GM12878 (cell line): ENCODE measurements around the gene BTNL2. TPM values are rescaled to one million over a fixed set of nuclear protein-coding genes. Genes with fewer than 3 reads are reported as not detected.

Experiments
- ATAC-seq: fragments of 200-7000 bp; cut with Tn5 transposase; 3 replicates; pipeline ENCODE4 v1.9.1; 2020; ENCODE audit warnings: mild to moderate bottlenecking, moderate library complexity
- BruUV-seq: library from RNA; stranded (reverse); fragments of 400-500 nt; replicated peaks from 2 replicates; lab custom pipeline; 2021; lab: Mats Ljungman, UMichigan
- CTCF ChIA-PET: fragments of 300-600 bp; sonication (Branson Sonifier 250); formaldehyde crosslinking; extraction: SDS; loops from one replicate; lab custom pipeline; 2021; ENCODE audit warnings: inconsistent platforms; lab: Yijun Ruan, JAX
- POLR2A ChIA-PET: fragments of 350-600 bp; formaldehyde crosslinking; extraction: SDS; loops from one replicate; lab custom pipeline; 2021; ENCODE audit warnings: inconsistent platforms; lab: Charles Lee
- RAD21 ChIA-PET: fragments of 300-600 bp; sonication (Branson Sonifier 250); formaldehyde crosslinking; loops from one replicate; lab custom pipeline; 2023; ENCODE audit warnings: antibody characterized with exemption; ENCODE audit not compliant: unreplicated experiment; lab: Charles Lee
- SMC1A ChIA-PET: fragments of 300-600 bp; sonication (Branson Sonifier 250); formaldehyde crosslinking; loops from one replicate; lab custom pipeline; 2023; ENCODE audit not compliant: unreplicated experiment, uncharacterized antibody; lab: Charles Lee
- DNase-seq: peaks from one replicate; pipeline ENCODE4 v3.0.0-alpha.2; 2011; ENCODE audit warnings: low read depth, low spot score
- FAIRE-seq: peaks from 3 replicates; lab custom pipeline; 2011; peaks lifted over from hg19 to GRCh38; lab: Jason Lieb, UNC
- H2AFZ ChIP-seq: 2 replicates; pipeline ENCODE4 v1.6.0; 2011; ENCODE audit warnings: low read depth, low read length, control low read depth; ENCODE audit not compliant: control insufficient read depth
- H3K27ac ChIP-seq: 2 replicates; pipeline ENCODE4 v1.5.1; 2011; ENCODE audit warnings: control low read depth; ENCODE audit not compliant: control insufficient read depth, insufficient read depth
- H3K27me3 ChIP-seq, 2 experiments: replicated peaks in 1 of 2; 2 replicates each; pipeline versions ENCODE4 v1.6.0 to v1.6.1; 2011; ENCODE audit warnings: low read length in 1 of 2; ENCODE audit not compliant: control insufficient read depth in 2 of 2, insufficient read depth in 2 of 2
- H3K36me3 ChIP-seq, 2 experiments: 2 replicates each; pipeline ENCODE4 v1.5.1; 2011; ENCODE audit warnings: low read length in 1 of 2; ENCODE audit not compliant: control insufficient read depth in 2 of 2, insufficient read depth in 2 of 2
- H3K4me1 ChIP-seq: 2 replicates; pipeline ENCODE4 v1.6.1; 2011; ENCODE audit warnings: mild to moderate bottlenecking, low read length, moderate library complexity, mixed read lengths; ENCODE audit not compliant: control insufficient read depth, insufficient read depth
- H3K4me2 ChIP-seq: 2 replicates; pipeline ENCODE4 v1.6.0; 2011; ENCODE audit warnings: control low read depth; ENCODE audit not compliant: control insufficient read depth, insufficient read depth
- H3K4me3 ChIP-seq: fragments of 200-600 bp; sonication (generic); 2 replicates; pipeline ENCODE4 v1.5.1; 2016
- H3K79me2 ChIP-seq: 2 replicates; pipeline ENCODE4 v1.6.0; 2011; ENCODE audit warnings: low read length; ENCODE audit not compliant: control insufficient read depth, insufficient read depth
- H3K9ac ChIP-seq: 2 replicates; pipeline ENCODE4 v1.8.0; 2011; ENCODE audit warnings: low read length, control low read depth, mixed read lengths; ENCODE audit not compliant: control insufficient read depth, insufficient read depth
- H3K9me3 ChIP-seq: replicated peaks from 3 replicates; pipeline ENCODE4 v1.5.1; 2011; ENCODE audit warnings: mild to moderate bottlenecking, low read length; ENCODE audit not compliant: control insufficient read depth, insufficient read depth
- H4K20me1 ChIP-seq: 2 replicates; pipeline ENCODE4 v1.6.0; 2011; ENCODE audit not compliant: control insufficient read depth, insufficient read depth
- HDAC2 ChIP-seq: fragments of 200-600 bp; sonication (generic); IDR thresholded peaks from 2 replicates; pipeline ENCODE4 v1.6.1; 2017
- LARP7 ChIP-seq: fragments of 450-650 bp; IDR thresholded peaks from 2 replicates; pipeline ENCODE4 v1.6.1; 2017; ENCODE audit warnings: mild to moderate bottlenecking
- MYC ChIP-seq: IDR thresholded peaks from 2 replicates; pipeline ENCODE4 v1.6.1; 2011; ENCODE audit warnings: mild to moderate bottlenecking, low read length, moderate library complexity, inconsistent platforms; ENCODE audit not compliant: insufficient read depth, insufficient replicate concordance, insufficient read length, severe bottlenecking
- NR2F1 ChIP-seq: fragments of 450-650 bp; conservative IDR thresholded peaks from 2 replicates; pipeline ENCODE4 v1.6.1; 2017; ENCODE audit warnings: mild to moderate bottlenecking
- RELA ChIP-seq: fragments of 450-650 bp; IDR thresholded peaks from 2 replicates; pipeline ENCODE4 v1.8.0; 2014; ENCODE audit warnings: borderline replicate concordance; ENCODE audit not compliant: partially characterized antibody
- RFX5 ChIP-seq: IDR thresholded peaks from 2 replicates; pipeline ENCODE4 v1.6.1; 2011; ENCODE audit warnings: low read depth, low read length, improper control_type of control experiment
- RUNX3 ChIP-seq: IDR thresholded peaks from 2 replicates; pipeline ENCODE4 v1.6.1; 2012; ENCODE audit warnings: low read length, inconsistent platforms
- SIX5 ChIP-seq: IDR thresholded peaks from 2 replicates; pipeline ENCODE4 v1.6.1; 2011; ENCODE audit warnings: mild to moderate bottlenecking, low read depth, low read length, moderate library complexity; ENCODE audit not compliant: severe bottlenecking
- SP1 ChIP-seq: IDR thresholded peaks from one replicate; pipeline ENCODE4 v1.6.1; 2011; ENCODE audit warnings: low read depth, low read length
- SPI1 ChIP-seq: IDR thresholded peaks from 2 replicates; pipeline ENCODE4 v1.6.1; 2011; ENCODE audit warnings: low read depth, mild to moderate bottlenecking, low read length, moderate library complexity, borderline replicate concordance; ENCODE audit not compliant: insufficient read depth
- TARDBP ChIP-seq: IDR thresholded peaks from 2 replicates; pipeline ENCODE4 v1.6.1; 2016; ENCODE audit warnings: borderline replicate concordance
- in situ Hi-C: fragments of 300-500 bp; cut with MboI; formaldehyde crosslinking; loops from 9 replicates; pipeline ENCODE4 v1.14.3; 2018; ENCODE audit warnings: mixed read lengths
- intact Hi-C: fragments of 100-400 bp; cut with micrococcal nuclease; formaldehyde crosslinking; loops from one replicate; pipeline ENCODE4 v1.14.2; 2022; ENCODE audit not compliant: unreplicated experiment
- polyA plus RNA-seq, 11 experiments: library from polyadenylated mRNA; depleted of rRNA in 4 of 11; unstranded in 6 of 11; stranded (reverse) in 5 of 11; fragments of >200 nt; fragmentation: Nextera tagmentation in 4 of 11; fragmentation: Illumina TruSeq in 1 of 11; extraction: Ambion mirVana in 4 of 11; extraction: Trizol in 1 of 11; gene quantifications; 1 replicate in 1 of 11; 2 replicates in 10 of 11; pipeline versions ENCODE4 v1.2.1 to v1.2.3, GENCODE V29; 2011 to 2016; ENCODE audit warnings: inconsistent platforms in 2 of 11, missing spikeins in 2 of 11, low read depth in 1 of 11
- total RNA-seq, 4 experiments: library from RNA; depleted of rRNA in 3 of 4; stranded (reverse); fragments of >200 nt in 3 of 4; fragmentation: Illumina TruSeq in 1 of 4; extraction: Trizol in 1 of 4; gene quantifications; 2 replicates each; pipeline versions ENCODE4 v1.2.1 to v1.2.3, GENCODE V29; 2013 to 2021
- TF ChIP-seq, protein P1 (sequence below): IDR thresholded peaks from 2 replicates; pipeline ENCODE4 v1.6.1; 2012; ENCODE audit warnings: low read depth, low read length, improper control_type of control experiment
- TF ChIP-seq, protein P2 (sequence below): fragments of 450-650 bp; IDR thresholded peaks from 2 replicates; pipeline ENCODE4 v1.6.1; 2017; ENCODE audit warnings: mild to moderate bottlenecking, moderate library complexity

The BTNL2 gene
- total and polyA plus RNA-seq, 10 of the 15 experiments (the other 5 are each of a cell fraction or from before 2014, with no cell fraction given), result 0.11 to 0.29 (median 0.26) TPM; not detected in 5

DNA sequence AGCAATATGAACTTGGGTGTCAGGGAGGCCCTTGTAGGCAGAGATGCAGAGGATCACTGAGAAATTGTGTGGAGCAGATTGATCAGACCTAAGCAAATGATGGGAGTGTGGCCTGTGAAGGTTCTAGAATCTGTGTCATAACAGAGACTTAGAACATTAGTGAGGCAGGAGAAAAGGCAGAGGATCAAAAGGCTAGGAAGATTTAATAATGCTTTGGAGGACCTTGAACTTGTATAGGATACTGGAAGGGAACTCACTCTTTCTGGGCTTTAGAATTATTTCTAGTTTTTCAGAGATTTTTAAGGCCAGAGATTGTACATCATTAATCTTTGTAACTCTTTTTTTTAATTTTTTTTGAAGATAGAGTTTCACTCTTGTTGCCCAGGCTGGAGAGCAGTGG lies 35.2 kb downstream of the BTNL2 start, which contains the start of gene TSBP1:
Gene TSBP1 (minus strand): TSS at position 101 of the 400 bp plus-strand sequence. CDS start 197 bp downstream, outside the sequence.
- Histone ChIP-seq H3K9ac (no peak within 1 kb of the TSS), H2AFZ (no peak within 1 kb of the TSS)
- SMC1A ChIA-PET, result no interaction called here
- TF ChIP-seq RFX5 (no peak), TARDBP (no peak), LARP7 (no peak), SIX5 (no peak), SPI1 (no peak), SP1 (no peak), RUNX3 (no peak), MYC (no peak), RELA (no peak), HDAC2 (no peak), NR2F1 (no peak)
- TF ChIP-seq, protein P1, sequence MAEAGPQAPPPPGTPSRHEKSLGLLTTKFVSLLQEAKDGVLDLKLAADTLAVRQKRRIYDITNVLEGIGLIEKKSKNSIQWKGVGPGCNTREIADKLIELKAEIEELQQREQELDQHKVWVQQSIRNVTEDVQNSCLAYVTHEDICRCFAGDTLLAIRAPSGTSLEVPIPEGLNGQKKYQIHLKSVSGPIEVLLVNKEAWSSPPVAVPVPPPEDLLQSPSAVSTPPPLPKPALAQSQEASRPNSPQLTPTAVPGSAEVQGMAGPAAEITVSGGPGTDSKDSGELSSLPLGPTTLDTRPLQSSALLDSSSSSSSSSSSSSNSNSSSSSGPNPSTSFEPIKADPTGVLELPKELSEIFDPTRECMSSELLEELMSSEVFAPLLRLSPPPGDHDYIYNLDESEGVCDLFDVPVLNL, result no peak
- TF ChIP-seq, protein P2, sequence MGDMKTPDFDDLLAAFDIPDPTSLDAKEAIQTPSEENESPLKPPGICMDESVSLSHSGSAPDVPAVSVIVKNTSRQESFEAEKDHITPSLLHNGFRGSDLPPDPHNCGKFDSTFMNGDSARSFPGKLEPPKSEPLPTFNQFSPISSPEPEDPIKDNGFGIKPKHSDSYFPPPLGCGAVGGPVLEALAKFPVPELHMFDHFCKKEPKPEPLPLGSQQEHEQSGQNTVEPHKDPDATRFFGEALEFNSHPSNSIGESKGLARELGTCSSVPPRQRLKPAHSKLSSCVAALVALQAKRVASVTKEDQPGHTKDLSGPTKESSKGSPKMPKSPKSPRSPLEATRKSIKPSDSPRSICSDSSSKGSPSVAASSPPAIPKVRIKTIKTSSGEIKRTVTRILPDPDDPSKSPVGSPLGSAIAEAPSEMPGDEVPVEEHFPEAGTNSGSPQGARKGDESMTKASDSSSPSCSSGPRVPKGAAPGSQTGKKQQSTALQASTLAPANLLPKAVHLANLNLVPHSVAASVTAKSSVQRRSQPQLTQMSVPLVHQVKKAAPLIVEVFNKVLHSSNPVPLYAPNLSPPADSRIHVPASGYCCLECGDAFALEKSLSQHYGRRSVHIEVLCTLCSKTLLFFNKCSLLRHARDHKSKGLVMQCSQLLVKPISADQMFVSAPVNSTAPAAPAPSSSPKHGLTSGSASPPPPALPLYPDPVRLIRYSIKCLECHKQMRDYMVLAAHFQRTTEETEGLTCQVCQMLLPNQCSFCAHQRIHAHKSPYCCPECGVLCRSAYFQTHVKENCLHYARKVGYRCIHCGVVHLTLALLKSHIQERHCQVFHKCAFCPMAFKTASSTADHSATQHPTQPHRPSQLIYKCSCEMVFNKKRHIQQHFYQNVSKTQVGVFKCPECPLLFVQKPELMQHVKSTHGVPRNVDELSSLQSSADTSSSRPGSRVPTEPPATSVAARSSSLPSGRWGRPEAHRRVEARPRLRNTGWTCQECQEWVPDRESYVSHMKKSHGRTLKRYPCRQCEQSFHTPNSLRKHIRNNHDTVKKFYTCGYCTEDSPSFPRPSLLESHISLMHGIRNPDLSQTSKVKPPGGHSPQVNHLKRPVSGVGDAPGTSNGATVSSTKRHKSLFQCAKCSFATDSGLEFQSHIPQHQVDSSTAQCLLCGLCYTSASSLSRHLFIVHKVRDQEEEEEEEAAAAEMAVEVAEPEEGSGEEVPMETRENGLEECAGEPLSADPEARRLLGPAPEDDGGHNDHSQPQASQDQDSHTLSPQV, result no peak
- TF ChIP-seq, all 136 proteins: peak for 0
- H3K9me3 ChIP-seq, result no peaks in the 10 kb centered on the region
- intact Hi-C loops (no loop called here), in situ Hi-C loops (no loop called here)
- H3K27me3 ChIP-seq, result no peaks in the 10 kb centered on the region
- no peak within 1 kb of the TSS for H3K4me3 ChIP-seq
- H3K4me2 ChIP-seq, result no peak within 1 kb of the TSS
- ChIA-PET RAD21 (no interaction called here), CTCF (no interaction called here), POLR2A (no interaction called here)
- H3K36me3 ChIP-seq, result no peaks in the 10 kb centered on the region
- FAIRE-seq (no peak), DNase-seq (no peak), ATAC-seq (no peak)
- no peaks in the 10 kb centered on the region for H3K79me2 ChIP-seq
- no TSS peak for BruUV-seq
- H4K20me1 ChIP-seq, result no peaks in the 10 kb centered on the region
- H3K4me1 ChIP-seq, result no peaks in the 10 kb centered on the region
- H3K27ac ChIP-seq, result no peak within 1 kb of the TSS
